ENCODE results near the gene CPAMD8. TPM values are rescaled to one million over a fixed set of nuclear protein-coding genes. Genes with fewer than 3 reads are reported as not detected.

The CPAMD8 gene
- total RNA-seq, 4 donors from 2014 or later, result 5.4 to 9.7 (median 9.1) TPM

DNA sequence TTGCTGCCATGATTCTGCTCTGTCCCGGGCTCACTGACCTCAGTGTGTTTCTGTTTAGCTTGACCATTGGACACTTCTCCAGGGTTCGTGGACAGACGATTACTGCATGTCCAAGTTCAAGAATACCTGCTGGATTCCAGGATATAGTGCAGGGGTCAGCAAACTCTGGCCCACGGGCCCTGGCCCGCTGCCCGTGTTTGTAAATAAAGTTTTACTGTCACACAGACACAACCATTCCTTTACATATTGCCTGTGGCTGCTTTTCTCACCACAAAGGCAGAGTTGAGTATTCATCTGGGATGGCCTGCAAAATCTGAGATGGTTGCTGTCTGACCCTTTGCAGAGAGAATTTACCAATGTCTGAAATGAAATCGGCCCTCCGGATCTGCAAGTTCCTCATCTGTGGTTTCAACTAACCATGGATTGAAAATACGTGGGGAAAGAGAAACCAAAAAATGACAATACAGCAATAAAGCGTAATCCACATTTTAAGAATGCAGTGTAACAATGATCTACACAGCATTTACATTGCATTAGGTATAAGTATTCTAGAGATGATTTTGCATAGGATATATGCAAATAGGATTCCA, 163.7 kb downstream of the CPAMD8 start:
- no peaks in the 10 kb centered on the region for H3K9me3 ChIP-seq
- no peaks in the 10 kb centered on the region for H3K4me1 ChIP-seq
- DNase-seq (ENCODE audit: low spot score in 2 of 2), result no peak
- no peaks in the 10 kb centered on the region for H3K27me3 ChIP-seq
- 93% methylated on average over 10 of the region's 10 CpGs for WGBS
- TF ChIP-seq POLR2A (IDR thresholded peaks at IDR 0.05), result no peak
- TF ChIP-seq POLR2AphosphoS5 (IDR thresholded peaks at IDR 0.05), result no peak
- TF ChIP-seq EP300 (IDR thresholded peaks at IDR 0.05), result no peak
- TF ChIP-seq, protein P1, sequence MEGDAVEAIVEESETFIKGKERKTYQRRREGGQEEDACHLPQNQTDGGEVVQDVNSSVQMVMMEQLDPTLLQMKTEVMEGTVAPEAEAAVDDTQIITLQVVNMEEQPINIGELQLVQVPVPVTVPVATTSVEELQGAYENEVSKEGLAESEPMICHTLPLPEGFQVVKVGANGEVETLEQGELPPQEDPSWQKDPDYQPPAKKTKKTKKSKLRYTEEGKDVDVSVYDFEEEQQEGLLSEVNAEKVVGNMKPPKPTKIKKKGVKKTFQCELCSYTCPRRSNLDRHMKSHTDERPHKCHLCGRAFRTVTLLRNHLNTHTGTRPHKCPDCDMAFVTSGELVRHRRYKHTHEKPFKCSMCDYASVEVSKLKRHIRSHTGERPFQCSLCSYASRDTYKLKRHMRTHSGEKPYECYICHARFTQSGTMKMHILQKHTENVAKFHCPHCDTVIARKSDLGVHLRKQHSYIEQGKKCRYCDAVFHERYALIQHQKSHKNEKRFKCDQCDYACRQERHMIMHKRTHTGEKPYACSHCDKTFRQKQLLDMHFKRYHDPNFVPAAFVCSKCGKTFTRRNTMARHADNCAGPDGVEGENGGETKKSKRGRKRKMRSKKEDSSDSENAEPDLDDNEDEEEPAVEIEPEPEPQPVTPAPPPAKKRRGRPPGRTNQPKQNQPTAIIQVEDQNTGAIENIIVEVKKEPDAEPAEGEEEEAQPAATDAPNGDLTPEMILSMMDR (IDR thresholded peaks at IDR 0.05), result no peak
- peaks cover 83% of the 10 kb centered on the region for H3K36me3 ChIP-seq
- no peak overlapping the region for H3K27ac ChIP-seq
- H3K4me3 ChIP-seq, result no peak overlapping the region

DNA sequence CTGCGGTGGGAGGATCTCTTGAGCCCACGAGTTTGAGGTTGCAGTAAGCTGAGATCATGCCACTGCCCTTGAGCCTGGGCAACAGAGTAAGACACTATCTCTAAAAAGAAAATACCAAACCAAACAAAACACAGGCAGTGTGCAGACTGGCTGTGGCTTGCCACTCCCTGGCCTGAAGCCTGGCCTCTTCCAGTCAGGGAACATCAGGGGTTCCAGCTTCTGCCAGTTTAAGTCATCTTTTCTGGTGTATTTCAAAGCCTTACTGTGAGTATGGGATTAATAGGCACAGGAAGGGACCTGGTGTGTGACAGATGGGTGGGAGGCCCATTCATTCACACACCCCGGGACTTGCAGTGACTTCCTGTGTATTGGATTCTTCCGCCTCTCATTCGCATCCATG, 164.8 kb downstream of the CPAMD8 start:
- 87% methylated on average over 5 of the region's 5 CpGs for WGBS
- H3K4me3 ChIP-seq, result no peak overlapping the region
- H3K9me3 ChIP-seq, result no peaks in the 10 kb centered on the region
- no peaks in the 10 kb centered on the region for H3K4me1 ChIP-seq
- TF ChIP-seq POLR2A (IDR thresholded peaks at IDR 0.05) (no peak), POLR2AphosphoS5 (IDR thresholded peaks at IDR 0.05) (no peak), EP300 (IDR thresholded peaks at IDR 0.05) (no peak)
- TF ChIP-seq, protein P1 (IDR thresholded peaks at IDR 0.05), result no peak
- no peaks in the 10 kb centered on the region for H3K27me3 ChIP-seq
- H3K27ac ChIP-seq, result no peak overlapping the region
- DNase-seq (ENCODE audit: low spot score in 2 of 2), result no peak
- H3K36me3 ChIP-seq, result peaks cover 79% of the 10 kb centered on the region

DNA sequence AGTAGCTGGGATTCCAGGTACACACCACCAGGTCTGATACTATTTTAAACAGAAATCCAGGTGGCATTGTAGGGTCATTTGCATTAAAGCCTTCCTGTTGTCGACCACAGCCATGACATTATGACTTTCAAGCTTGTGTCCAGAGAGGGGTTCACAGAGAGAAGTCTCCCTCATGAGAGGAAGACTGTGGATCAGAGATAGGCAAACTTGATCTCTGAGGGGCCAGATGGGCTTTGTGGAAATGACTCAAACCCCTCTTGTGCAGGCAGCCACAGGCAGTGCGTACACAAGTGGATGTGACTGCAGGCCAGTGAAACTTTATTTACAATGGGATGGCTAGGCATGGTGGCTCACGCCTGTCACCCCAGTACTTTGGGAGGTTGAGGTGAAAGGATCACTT, 165.6 kb downstream of the CPAMD8 start:
- 94% methylated on average over 3 of the region's 3 CpGs for WGBS
- Histone ChIP-seq H3K36me3 (peaks cover 78% of the 10 kb centered on the region), H3K27ac (no peak overlapping the region), H3K9me3 (no peaks in the 10 kb centered on the region), H3K4me1 (no peaks in the 10 kb centered on the region), H3K4me3 (no peak overlapping the region), H3K27me3 (no peaks in the 10 kb centered on the region)
- DNase-seq (ENCODE audit: low spot score in 2 of 2), result no peak
- no peak for TF ChIP-seq EP300 (IDR thresholded peaks at IDR 0.05)
- TF ChIP-seq, protein P1 (IDR thresholded peaks at IDR 0.05), result no peak
- no peak for TF ChIP-seq POLR2A (IDR thresholded peaks at IDR 0.05)
- no peak for TF ChIP-seq POLR2AphosphoS5 (IDR thresholded peaks at IDR 0.05)

DNA sequence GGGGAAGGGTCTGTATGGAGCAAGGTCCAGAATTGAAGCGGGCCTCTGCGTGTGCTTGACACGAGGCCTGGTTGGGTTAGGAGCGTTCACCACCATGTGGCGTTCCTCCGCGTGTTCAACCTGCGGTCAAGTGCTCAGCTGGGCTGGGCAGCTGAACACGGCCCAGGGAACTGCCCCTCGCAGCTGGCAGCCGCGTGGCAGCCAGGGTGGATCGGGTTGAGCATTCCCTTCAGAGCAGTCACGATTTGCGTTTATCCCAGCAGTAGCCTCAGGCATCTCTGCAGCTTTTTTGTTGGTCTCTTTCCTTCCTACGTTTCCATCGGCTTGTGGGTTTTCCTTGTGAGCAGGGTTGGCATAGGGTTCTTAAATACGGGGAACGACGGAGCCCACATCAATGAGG, 166.5 kb downstream of the CPAMD8 start:
- Histone ChIP-seq H3K4me3 (no peak overlapping the region), H3K27ac (no peak overlapping the region), H3K27me3 (no peaks in the 10 kb centered on the region), H3K4me1 (no peaks in the 10 kb centered on the region), H3K9me3 (no peaks in the 10 kb centered on the region), H3K36me3 (peaks cover 75% of the 10 kb centered on the region)
- 85% methylated on average over 19 of the region's 20 CpGs for WGBS
- no peak for TF ChIP-seq POLR2AphosphoS5 (IDR thresholded peaks at IDR 0.05)
- DNase-seq (ENCODE audit: low spot score in 2 of 2), result no peak

DNA sequence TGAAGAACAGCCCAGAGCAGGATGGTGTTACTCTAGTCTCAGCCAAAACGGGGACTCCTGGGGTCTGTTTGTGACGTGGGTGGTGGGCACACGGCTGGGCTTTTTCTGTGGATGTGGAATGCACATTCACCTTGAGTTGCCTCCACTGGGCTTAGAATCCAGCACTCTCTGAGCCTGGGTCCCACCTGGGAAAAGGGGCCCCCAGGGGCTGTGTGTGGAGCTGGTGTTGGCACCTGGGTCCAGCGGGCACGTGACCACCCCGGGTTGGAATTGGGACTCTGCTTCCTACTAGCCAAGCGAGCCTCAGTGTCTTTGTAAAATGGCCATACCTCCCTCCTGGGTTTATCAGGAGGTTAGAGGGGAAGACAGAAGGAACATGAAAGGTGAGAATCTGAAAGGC, 167.0 kb downstream of the CPAMD8 start:
- Histone ChIP-seq H3K4me3 (no peak overlapping the region), H3K27me3 (no peaks in the 10 kb centered on the region), H3K27ac (no peak overlapping the region), H3K4me1 (no peaks in the 10 kb centered on the region), H3K36me3 (peaks cover 75% of the 10 kb centered on the region), H3K9me3 (no peaks in the 10 kb centered on the region)
- TF ChIP-seq POLR2A (IDR thresholded peaks at IDR 0.05), result no peak
- TF ChIP-seq POLR2AphosphoS5 (IDR thresholded peaks at IDR 0.05), result no peak
- TF ChIP-seq EP300 (IDR thresholded peaks at IDR 0.05), result no peak
- TF ChIP-seq, protein P1 (IDR thresholded peaks at IDR 0.05), result no peak
- DNase-seq (ENCODE audit: low spot score in 2 of 2), result no peak
- WGBS, result 96% methylated on average over 7 of the region's 7 CpGs

DNA sequence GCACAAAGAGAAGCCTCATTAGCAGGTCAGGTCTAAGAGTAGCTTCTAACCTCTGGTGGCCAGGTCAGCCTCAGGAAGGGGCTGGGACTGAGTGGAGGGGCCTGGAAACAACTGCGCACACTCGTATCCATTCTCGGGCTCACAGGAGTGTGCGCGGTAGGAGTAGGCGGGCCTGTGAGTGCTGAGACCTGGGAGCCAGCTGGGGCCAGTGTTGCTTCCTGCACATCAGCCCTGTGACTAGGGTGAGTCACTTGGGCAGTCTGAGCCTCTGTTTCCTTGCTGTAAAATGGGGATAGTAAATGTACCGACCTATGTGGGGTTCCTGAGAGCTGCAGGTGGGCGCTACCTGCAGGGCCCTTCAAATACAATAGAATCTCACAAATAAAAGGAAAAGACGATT, 170.5 kb downstream of the CPAMD8 start:
- WGBS, result 95% methylated on average over 9 of the region's 9 CpGs
- no peak for DNase-seq (ENCODE audit: low spot score in 2 of 2)
- Histone ChIP-seq H3K9me3 (no peaks in the 10 kb centered on the region), H3K4me1 (no peaks in the 10 kb centered on the region), H3K36me3 (peaks cover 79% of the 10 kb centered on the region), H3K27me3 (no peaks in the 10 kb centered on the region), H3K27ac (no peak overlapping the region), H3K4me3 (no peak overlapping the region)
- TF ChIP-seq, protein P1 (IDR thresholded peaks at IDR 0.05), result no peak
- no peak for TF ChIP-seq EP300 (IDR thresholded peaks at IDR 0.05)
- TF ChIP-seq POLR2AphosphoS5 (IDR thresholded peaks at IDR 0.05), result no peak
- no peak for TF ChIP-seq POLR2A (IDR thresholded peaks at IDR 0.05)

Data from suprapubic skin (tissue), 4 donors.